Measurements from ENCODE around the gene STK17A. TPM values are rescaled to one million over a fixed set of nuclear protein-coding genes. Genes with fewer than 3 reads are reported as not detected.
A peak's percentile ranks its signal among the peaks of the same experiment; 100 is the strongest.
"Not testable (repeated sequence)": the region's sequence is repeated elsewhere in the genome, so short reads cannot be mapped to it uniquely, and the experiment has no call there.

Gene STK17A
- total RNA-seq, 2 donors from 2014 or later = 49.2 to 56.4 TPM

GRCh38 chr7:43660141-43660540, 77.2 kb downstream of the STK17A start:
- ATAC-seq (replicated peaks in 1 of 2) (no peak), DNase-seq (no peak)
- Mint-ChIP-seq H3K27me3 (ENCODE audit: low read depth) (no peaks in the 10 kb centered on the region), H3K4me1 (ENCODE audit: low read depth) (peaks cover 84% of the 10 kb centered on the region), H3K9me3 (no peaks in the 10 kb centered on the region), H3K4me3 (peak overlapping the region; percentile 12 to 54), H3K36me3 (ENCODE audit: insufficient read depth in 2 of 2) (peaks cover 7 to 27% of the 10 kb centered on the region in 2 donors), H3K27ac (peak overlapping the region; percentile 96)

- Mint-ChIP-seq H3K4me1 (ENCODE audit: low read depth) (peaks cover 76% of the 10 kb centered on the region), H3K9me3 (peaks cover 3 to 8% of the 10 kb centered on the region in 2 donors), H3K36me3 (ENCODE audit: insufficient read depth in 2 of 2) (peaks cover 12 to 41% of the 10 kb centered on the region in 2 donors), H3K4me3 (peak overlapping the region; percentile 57 to 65), H3K27me3 (ENCODE audit: low read depth) (no peaks in the 10 kb centered on the region), H3K27ac (peak overlapping the region; percentile 90)
- ATAC-seq (replicated peaks in 1 of 2) (no peak), DNase-seq (no peak)
These were observed 81.8 kb downstream of the STK17A start for GRCh38 chr7:43664681-43665080.

DNA sequence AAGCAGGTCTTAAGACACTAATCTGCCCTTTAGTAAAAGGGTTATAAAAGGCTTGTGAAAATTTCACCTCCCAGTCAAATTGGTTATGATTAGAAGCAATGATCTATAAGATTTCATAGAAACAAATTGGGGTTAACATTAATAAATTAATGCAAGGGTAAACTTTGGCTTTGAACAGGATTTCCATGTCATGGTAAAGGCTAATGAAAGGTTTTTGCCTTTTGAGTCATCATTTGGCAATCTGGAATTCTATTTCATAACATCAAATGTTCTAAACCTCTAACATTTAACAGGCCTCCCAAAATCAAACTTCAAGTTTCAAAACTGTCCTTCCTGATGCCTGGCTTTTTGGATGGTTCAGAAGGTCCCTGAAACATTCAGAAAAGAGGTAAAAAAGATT, 84.0 kb downstream of the STK17A start:
- peaks cover 82% of the 10 kb centered on the region for H3K4me1 Mint-ChIP-seq (ENCODE audit: low read depth)
- no peak for DNase-seq
- no peak overlapping the region for H3K27ac Mint-ChIP-seq
- no peaks in the 10 kb centered on the region for H3K27me3 Mint-ChIP-seq (ENCODE audit: low read depth)
- no peak for ATAC-seq (replicated peaks in 1 of 2)
- H3K4me3 Mint-ChIP-seq = no peak overlapping the region
- peaks cover 18 to 45% of the 10 kb centered on the region in 2 donors for H3K36me3 Mint-ChIP-seq (ENCODE audit: insufficient read depth in 2 of 2)
- peaks cover 7 to 16% of the 10 kb centered on the region in 2 donors for H3K9me3 Mint-ChIP-seq

- Mint-ChIP-seq H3K36me3 (ENCODE audit: insufficient read depth in 2 of 2) (peaks cover 26 to 53% of the 10 kb centered on the region in 2 donors), H3K27ac (no peak overlapping the region)
These were observed 85.1 kb downstream of the STK17A start for GRCh38 chr7:43668035-43668434.

DNA sequence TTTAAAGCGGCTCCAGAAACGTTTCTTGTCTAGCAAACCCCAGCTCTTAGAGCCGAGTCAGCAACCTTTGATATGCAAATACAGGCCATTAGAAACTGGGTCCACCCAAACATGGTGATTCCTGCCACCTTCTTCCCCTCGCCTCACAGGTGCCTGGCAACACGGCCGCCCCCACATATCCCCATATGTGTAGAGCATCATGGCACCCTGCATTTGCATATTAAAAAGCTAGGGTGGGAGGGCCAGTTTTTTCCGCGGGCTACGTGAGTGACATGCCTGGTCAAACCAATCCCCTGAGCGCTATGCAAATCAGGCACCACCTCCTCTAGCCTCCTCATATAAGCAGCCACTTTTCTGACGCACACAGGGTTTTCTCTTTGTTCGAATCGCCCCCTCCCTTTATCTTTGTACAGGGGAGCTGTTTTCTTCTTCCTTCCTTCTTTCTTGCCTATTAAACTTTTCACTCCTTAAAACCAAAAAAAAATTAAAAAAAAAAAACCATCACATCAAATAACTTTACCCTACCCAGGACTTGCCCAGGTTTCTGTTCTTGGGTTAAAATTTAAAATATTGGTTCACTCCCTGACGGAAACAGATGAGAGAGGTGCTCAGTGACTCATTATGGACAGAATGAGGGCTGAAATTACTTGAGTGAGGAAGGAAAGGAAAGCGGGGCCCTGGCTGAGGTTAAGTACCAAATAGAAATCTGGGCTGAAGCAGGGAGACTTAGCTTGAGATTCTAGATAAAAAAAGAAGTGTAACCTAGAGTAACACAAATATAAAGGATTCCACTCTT, 86.6 kb downstream of the STK17A start:
- Mint-ChIP-seq H3K4me3 (peak overlapping the region; percentile 74 to 86), H3K36me3 (ENCODE audit: insufficient read depth in 2 of 2) (peaks cover 31 to 51% of the 10 kb centered on the region in 2 donors), H3K9me3 (peaks cover 17 to 24% of the 10 kb centered on the region in 2 donors), H3K4me1 (ENCODE audit: low read depth) (peaks cover 88% of the 10 kb centered on the region), H3K27ac (peak overlapping the region; percentile 97), H3K27me3 (ENCODE audit: low read depth) (no peaks in the 10 kb centered on the region)
- ATAC-seq (replicated peaks in 1 of 2) (peak; percentile 88), DNase-seq (peak; percentile 84 to 86)

More at GRCh38 chr7:43668035-43668434, 85.1 kb downstream of the STK17A start:
- no peak overlapping the region for H3K4me3 Mint-ChIP-seq
- no peaks in the 10 kb centered on the region for H3K27me3 Mint-ChIP-seq (ENCODE audit: low read depth)
- DNase-seq (no peak), ATAC-seq (replicated peaks in 1 of 2) (no peak)
- peaks cover 14 to 24% of the 10 kb centered on the region in 2 donors for H3K9me3 Mint-ChIP-seq
- peaks cover 88% of the 10 kb centered on the region for H3K4me1 Mint-ChIP-seq (ENCODE audit: low read depth)

DNA sequence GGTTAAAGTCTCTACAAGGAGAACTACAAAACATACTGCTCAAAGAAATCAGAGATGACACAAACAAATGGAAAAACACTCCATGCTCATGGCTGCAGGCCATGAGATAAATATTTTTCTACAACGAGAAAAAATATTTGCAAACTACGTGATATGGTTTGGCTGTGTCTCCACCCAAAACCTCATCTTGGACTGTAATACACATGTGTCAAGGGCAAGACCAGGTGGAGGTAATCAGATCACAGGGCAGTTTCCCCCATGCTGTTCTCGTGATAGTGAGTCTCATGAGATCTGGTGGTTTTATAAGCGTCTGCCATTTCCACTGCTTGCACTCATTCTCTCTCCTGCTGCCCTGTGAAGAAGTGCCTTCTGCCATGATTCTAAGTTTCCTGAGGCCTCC, 88.6 kb downstream of the STK17A start:
- Mint-ChIP-seq H3K27me3 (ENCODE audit: low read depth) (no peaks in the 10 kb centered on the region), H3K27ac (no peak overlapping the region), H3K9me3 (peaks cover 17 to 22% of the 10 kb centered on the region in 2 donors), H3K36me3 (ENCODE audit: insufficient read depth in 2 of 2) (peaks cover 34 to 50% of the 10 kb centered on the region in 2 donors), H3K4me1 (ENCODE audit: low read depth) (peaks cover 81% of the 10 kb centered on the region), H3K4me3 (no peak overlapping the region)
- no peak for DNase-seq
- ATAC-seq (replicated peaks in 1 of 2) = no peak

- not testable (repeated sequence) for DNase-seq; H3K4me3 Mint-ChIP-seq; H3K27me3 Mint-ChIP-seq (ENCODE audit: low read depth); ATAC-seq (replicated peaks in 1 of 2)
- Mint-ChIP-seq H3K9me3 (peaks cover 17 to 22% of the 10 kb centered on the region in 2 donors), H3K27ac (peak overlapping the region; percentile 42), H3K36me3 (ENCODE audit: insufficient read depth in 2 of 2) (peaks cover 31 to 37% of the 10 kb centered on the region in 2 donors), H3K4me1 (ENCODE audit: low read depth) (peaks cover 88% of the 10 kb centered on the region)
These were observed 90.5 kb downstream of the STK17A start for GRCh38 chr7:43673243-43673976.

GRCh38 chr7:43674559-43675436, 91.9 kb downstream of the STK17A start:
- Mint-ChIP-seq H3K9me3 (peaks cover 16 to 20% of the 10 kb centered on the region in 2 donors), H3K27ac (peak overlapping the region; percentile 86), H3K4me3 (peak overlapping the region in 1 of 2 donors; percentile 2), H3K36me3 (ENCODE audit: insufficient read depth in 2 of 2) (peaks cover 27 to 32% of the 10 kb centered on the region in 2 donors), H3K4me1 (ENCODE audit: low read depth) (peaks cover 88% of the 10 kb centered on the region), H3K27me3 (ENCODE audit: low read depth) (no peaks in the 10 kb centered on the region)
- DNase-seq = no peak
- ATAC-seq (replicated peaks in 1 of 2) = no peak

Other genes starting within 250 kb of the STK17A start
- gene COA1, start 146.4 kb downstream of the STK17A start, total RNA-seq = 100 to 1,000 TPM in 1 of 2 donors, 10 to 100 TPM in 1; 85.4 to 106 TPM
- 10 to 100 TPM; 29.8 to 36.1 TPM for gene BLVRA, start 175.6 kb downstream of the STK17A start, total RNA-seq